CD4-positive, alpha-beta T cell treated with Interleukin-17A for 1 hour (primary cell): ENCODE data around the gene TIAM2.
"Not testable (repeated sequence)": the region's sequence is repeated elsewhere in the genome, so short reads cannot be mapped to it uniquely, and the experiment has no call there.

Source experiments
- DNase-seq: peaks from one replicate; pipeline ENCODE4 v3.0.0-alpha.2; 2020

The TIAM2 gene

DNA sequence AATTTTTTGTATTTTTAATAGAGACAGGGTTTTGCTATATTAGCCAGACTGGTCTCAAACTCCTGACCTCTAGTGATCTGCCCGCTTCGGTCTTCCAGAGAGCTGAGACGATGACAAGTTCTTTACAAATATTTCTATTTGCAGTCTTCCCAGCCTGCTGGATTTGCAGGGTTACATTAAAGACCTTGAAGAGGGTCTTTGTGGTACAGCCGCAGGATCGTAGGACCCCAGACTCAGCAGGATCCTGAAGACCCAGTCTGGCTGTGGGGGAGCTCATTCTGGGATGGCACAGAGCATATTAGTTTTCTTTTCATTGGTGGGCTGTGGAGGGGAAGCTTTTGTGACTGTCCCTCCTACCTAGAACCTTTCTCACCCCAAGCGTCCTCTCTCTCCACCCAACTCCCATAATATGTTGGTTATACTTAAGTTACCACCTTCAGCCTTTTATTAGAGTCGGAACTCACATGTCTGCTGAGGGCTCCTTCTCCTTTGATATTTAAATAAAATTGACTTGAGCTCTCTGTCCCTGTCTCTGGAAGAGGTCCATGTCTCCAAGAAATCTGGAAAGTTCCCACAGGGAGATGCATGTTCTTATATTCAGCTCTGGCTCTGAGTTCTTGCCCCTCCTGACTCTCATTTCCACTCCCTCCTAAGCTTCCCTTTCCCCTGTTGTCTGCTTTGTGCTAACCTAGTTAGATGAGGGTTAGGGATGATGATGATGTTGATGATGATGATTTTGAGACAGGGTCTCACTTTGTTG lies 72.0 kb downstream of the TIAM2 start:
- no peak for DNase-seq

DNA sequence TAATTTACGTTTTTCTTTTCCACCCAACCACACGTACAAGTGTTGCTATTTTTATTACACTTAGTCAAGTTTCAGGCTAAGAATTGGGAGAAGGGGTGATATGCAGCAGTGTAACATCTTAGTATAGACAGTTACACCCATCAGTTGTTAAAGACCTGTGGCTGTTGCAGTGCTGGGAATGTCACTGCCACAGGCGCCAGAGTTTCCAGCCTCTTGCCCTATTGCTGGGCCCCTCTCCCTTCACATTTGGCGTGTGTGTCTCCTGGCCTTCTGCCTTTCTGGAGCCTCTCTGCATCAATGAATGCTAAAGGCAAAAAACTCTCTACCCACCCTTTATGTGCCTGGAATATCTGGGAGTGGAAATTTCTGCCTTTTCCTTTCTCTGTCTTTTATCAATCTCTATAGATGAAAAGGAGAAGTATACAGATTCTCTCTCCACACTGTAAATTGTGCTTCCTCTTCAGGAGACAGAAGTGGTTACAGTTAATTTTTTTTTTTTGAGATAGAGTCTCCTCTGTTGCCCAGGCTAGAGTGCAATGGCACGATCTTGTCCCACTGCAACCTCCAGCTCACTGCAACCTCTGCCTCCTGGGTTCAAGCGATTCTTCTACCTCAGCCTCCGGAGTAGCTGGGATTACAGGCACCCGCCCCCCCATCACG lies 73.0 kb downstream of the TIAM2 start:
- DNase-seq = no peak

DNA sequence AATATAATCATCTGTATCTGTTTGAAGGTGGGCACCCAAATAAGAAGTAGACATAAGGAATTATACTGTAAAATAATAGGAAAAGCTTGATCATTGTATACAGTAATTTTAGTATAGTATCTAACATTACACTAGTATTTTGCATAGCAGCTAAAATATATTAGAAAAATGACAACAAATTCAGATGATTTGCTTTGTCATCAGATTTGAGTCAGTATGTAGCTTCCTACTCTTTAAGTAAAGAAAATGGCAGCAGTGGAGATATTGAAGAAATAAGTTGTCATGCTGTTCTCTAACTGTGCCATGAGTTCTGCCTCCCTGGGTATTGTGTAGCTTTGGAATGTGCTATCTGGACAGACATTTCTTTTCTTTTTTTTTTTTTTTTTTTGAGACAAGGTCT lies 74.4 kb downstream of the TIAM2 start:
- DNase-seq = no peak

DNA sequence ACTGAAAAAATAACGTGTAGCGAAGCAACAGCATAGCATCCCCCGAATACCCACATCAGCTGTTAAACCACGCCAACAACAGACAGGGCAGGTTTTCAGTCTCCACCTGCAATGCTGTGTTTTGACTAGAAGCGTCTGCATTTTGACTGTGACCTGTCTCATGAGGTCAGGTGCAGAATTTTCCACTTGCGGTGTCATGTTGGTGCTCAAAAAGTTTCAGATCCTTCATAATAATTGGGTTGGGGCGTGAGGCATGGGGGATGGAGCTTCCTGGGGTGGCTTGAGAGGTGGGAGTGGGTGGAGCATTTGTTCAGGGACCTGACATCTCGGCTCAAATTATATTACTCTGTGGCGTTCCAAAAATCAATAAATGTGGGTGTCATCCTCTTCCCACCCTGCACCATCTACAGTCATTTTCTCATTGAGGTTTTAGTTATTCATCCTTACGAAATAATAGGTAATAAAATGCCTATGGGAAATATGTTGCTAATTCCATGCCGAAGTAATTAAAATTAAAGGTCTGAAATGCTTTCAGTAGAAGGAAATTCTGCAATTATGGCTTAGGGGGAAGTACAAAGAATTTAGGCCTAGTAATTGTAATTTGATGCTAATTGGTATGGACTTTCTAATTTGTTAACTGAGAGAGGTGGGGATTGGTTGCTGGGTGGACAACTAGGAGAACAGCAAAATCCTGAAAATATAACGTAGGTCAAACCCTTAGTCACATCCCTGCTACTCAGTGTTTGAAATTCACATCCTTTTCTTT lies 81.0 kb downstream of the TIAM2 start:
- no peak for DNase-seq

DNA sequence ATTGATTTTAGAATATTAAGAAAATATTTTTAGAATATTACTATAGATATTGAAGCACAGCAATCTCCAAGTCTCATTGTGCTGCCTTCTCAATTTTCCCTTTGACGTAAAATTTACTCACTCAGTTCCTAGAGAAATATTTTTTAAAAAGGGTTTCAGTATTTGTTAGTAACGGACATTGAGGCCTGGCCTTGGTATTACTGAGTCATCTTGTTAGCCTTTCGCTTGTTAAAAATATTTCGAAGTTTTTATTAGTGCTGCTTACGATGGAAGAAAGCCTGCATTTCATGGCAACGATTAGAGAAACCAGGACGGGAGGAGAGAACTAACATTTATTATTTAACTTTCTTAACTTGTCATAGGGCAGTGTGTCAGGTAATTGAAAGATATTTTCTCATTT lies 82.2 kb downstream of the TIAM2 start:
- DNase-seq = no peak

DNA sequence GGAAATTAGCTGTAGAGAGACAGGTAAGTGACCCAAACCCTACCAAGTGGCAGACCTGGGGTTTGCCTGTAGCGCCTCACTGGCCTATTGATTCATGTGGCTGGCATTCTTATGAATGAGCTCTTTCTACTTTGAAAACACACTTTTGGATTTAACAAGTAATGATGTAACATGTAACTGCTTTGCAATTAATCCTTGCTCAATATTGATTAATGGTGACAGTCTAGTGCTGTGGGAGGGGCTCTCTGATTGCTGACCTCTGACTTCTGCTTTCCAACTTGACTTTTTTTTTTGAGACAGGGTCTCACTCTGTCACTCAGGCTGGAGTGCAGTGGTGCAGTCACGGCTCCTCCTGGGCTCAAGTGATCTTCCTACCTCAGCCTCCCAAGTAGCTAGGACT lies 82.7 kb downstream of the TIAM2 start:
- DNase-seq = no peak

DNA sequence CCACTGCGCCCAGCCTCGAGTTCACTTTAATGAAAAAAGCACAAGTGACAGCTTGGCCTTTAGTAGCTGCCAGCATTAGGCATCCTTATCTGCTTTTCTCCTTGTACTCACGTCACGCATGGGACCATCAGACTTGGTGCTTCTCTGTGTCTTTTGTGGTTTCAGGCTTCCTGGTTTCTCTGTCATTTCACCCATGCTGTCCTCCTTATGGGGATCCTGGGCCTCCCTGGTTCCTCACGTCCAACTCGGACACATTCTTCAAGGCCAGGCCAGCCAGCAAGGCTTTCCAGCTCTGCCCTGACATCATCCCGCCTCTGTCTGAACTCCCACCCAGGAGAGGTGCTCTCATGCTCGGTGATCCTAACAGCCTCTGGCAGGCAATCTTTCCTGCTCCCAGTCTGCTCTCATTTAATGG lies 83.2 kb downstream of the TIAM2 start:
- no peak for DNase-seq

DNA sequence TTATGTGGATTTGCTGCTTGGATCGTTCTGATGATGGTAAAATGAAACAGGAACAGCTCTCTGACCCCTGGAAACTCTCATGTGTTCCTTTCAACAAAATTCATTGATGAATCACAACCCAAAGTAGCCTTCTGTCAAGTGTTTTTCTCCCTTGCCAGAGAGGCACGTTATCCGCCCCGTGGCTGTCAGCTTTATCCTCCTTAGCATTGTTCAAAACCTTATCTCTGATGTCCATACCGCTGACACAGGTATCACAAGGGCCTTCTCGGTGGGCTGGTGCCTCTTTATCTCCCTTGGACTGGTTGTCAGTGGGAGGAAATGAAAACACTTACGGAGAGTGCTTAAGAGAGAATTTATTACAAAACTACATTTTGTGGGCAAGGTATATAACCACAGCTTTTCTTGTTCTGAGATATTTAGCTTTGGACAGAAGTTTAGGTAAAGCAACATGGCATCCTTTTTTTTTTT lies 84.9 kb downstream of the TIAM2 start:
- no peak for DNase-seq

DNA sequence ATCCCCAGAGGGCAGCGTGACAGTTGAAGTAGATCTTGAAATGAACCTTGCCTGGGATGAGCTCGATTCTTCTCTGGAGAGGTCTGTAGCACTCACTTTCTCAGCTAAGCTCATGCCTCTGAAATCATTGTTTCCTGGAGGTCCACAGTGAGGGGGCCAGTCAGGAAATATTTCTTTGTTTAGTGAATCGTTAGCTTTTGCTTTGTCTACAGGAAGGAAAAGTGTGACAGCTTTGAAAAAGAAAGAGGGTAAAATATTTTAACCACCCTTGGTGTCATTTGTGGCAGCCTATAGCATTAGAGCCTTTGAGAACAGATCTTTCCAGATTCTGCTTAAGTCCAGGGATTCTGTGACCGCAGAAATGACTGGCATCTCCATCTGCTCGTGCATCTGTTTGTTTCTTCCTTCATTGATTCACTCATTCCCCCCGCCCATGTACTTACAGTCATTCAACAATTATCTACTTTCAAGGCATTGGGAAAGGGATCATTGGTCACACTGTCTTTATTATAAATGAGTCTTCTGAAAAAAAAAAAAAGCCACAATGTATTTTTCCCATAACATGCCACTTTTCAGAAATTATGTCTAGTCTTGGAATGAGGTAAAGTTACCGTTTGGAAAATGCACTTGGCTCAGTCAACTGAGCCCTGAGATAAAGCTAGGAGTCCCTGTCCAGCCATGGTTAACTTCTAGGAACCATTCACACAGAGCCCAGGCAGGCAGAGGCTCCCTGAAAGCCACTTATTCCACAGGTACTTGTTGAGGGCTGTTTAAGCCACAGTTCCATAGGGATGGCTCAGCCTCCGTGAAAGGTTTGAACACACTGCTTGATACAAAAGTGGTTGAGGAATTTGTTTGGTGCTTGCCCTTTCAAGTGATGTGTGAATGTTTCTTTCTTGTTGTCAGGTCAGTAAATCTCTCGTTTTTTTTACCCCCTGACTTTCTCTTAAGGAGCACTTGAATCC lies 86.0 kb downstream of the TIAM2 start:
- no peak for DNase-seq

DNA sequence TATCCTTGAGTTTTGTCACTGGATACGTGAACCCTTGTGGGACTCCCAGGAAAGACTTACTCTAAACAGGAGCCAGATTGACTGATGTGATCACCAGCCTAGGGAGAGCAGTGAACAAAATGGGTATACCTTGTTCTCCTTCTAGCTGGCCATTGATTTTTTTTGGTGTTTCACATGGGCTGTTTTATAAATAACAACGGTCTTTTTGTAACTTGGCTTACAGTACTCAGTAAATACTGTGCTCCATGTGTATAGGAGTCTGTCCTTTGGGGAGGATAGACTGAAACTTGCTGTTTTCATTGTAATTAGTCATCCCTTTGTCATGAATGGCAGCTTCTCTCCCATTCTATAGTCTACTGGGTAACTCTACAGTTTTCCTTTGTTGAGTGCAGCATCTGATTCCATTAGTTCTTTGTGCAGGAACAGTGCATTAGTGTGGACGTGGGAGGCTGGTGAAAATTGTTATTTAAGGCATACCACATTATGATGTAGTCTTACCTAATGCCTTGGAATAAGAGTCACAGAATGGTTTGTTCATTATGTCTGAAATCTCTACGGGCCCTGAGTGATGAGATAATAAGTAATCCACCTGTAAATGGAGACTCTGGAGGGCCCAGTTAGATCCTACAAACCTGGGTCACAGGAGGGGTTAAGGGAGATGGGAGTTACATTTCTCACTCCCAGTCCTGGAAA lies 89.5 kb downstream of the TIAM2 start:
- no peak for DNase-seq

DNA sequence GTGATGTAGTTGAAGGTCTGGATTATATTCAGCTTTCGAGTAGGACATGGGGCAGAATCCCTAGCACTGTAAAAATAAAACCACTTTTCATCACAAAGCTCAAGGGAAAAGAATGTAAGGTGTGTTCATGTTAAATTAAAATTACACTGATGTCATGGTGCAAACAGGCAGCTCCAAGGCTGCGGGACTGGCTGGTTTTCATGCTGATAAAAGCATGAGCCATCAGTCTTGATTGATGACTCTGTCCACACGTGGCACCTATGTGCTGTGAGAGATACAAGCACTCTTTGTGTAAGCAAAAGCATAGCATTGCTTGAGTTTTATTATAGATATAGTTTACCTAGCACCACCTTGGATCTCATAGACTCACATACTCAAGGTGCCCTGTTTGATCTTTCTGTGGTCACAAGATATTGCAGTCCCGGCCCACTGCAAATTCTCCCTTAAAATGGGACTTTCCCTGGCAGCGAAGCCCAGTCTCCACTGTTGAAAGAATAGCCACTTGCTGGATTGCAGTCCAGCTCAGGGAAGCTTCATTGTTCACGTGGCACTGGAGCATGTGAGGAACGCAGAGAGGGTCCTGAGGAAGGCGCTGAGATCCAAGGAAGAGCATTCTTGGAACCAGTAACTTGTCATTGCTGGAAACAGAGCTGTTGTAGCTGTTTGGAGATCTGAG lies 90.6 kb downstream of the TIAM2 start:
- no peak for DNase-seq

DNA sequence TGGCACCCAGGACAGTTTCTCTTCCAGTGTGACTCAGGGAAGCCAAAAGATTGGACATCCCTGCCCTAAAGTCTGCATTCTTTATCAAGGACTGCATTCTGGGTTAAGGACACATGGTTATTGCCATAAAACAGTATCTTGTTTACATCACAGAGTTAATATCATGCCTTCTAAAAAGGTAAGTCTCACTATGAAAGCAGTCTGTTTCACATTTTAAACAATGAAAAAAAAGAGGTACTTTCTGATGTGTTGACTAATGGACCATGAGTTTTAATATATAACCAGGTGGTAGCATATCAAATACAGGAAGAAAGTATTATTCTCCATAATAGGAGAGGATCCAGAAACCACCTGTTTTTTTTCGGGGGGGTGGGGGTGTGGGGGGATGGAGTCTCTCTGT lies 93.7 kb downstream of the TIAM2 start:
- no peak for DNase-seq

DNA sequence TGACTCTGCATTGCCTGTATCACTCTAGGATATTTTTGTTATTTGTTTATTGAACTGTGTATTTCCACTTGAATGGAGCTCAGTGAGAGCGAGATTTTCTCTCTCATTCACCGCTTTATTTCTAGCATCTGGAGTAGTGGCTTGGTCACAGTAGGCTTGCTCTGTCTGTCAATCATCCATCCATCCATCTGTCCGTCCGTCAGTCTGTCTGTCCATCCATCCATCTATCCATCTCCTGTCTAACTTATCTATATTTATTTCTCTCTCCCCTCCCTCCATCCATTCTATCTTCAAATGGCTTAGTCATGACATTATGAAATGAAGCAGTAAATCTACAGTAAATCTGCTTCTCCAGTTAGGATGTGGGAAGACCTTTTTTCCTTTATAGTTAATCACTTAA lies 94.6 kb downstream of the TIAM2 start:
- no peak for DNase-seq

DNA sequence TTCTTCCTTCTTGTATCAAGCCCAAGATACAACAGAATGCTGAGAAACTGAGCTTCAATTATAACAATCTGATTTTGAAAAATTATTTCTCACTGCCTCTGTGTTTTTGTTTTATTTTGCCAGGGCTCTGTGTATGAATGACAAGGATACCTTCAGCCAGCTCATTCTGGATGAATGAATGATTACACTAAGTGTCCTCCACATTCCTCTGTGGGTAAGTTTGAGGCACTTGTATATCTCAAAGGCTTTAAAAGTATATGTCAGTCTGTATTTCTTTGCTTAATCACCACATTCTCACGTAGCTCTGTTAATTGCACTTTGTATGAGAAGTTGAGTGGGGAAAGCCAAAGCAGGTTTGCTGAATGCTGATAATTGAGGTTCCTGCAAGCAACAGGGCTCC lies 95.1 kb downstream of the TIAM2 start:
- no peak for DNase-seq

DNA sequence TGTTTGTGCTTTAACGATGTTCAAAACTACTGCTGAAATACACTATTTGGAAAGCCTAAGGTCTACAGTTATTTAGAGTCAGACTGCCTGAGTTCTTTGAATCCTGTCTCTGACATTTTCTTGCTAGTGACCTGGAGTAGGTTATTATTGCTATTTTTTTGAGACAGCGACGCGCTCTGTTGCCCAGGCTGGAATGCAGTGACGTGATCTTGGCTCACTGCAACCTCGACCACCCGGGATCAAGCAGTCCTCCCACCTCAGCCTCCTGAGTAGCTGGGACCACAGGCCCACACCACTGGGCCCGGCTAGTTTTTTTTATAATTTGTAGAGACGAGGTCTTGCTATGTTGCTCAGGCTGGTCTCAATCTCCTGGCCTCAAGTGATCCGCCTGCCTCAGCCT lies 96.6 kb downstream of the TIAM2 start:
- DNase-seq = no peak

DNA sequence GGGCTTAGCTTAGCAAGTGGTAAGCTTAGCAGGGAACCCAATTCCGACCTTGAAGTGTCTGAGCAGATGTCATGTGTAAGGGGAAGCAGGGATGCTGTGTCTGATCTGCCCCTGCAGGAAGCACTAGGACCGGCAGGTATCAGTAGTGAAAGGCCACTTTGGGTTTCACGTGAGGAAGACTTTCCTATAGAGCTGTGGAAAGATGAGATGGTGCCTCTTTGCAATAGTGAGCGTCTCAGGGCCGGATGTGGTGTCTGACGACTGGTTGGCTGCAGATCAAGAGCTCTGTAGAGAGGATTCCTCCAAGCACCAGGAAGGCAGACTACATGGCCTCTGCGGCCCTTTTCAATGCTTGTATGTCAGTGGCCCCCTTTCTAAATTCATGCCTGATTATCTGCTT lies 98.3 kb downstream of the TIAM2 start:
- DNase-seq = peak; percentile 48

DNA sequence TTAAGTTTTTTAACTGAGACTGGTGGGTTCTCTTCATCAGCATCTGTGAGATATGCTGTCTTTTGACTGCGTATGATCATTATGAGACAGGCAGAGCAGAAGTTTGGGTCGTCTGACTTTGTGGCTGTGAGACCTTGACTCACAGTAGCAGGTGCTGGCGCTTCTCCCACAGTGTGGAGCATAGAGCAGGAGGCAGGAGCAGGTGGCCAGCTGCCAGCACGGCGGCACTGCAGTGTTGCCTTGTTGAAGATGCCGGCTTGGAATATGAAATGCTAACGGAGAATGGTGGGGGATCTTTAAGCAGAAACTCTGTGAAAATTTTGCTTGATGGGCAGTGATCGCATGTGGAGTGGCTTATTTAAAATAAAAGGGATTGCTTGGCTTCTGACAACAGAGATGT lies 105.0 kb downstream of the TIAM2 start:
- no peak for DNase-seq

DNA sequence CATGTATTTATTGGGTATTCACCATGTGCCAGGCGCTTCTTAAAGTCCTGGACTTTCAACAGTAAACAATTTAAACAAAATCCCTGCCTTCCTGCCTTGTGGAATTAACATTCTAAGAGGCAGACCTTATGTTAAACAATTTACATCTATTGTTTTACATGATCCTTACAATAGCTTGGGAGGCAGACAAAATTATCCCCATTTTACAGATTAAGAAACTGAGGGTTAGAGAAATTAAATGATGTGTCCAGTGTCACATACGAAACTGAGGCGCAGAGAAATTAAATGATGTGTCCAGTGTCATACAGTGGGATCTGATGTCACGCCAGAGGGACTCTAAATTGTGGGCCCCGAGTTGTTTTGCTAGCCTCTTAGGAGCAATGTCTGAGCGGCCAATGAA lies 105.5 kb downstream of the TIAM2 start:
- no peak for DNase-seq

DNA sequence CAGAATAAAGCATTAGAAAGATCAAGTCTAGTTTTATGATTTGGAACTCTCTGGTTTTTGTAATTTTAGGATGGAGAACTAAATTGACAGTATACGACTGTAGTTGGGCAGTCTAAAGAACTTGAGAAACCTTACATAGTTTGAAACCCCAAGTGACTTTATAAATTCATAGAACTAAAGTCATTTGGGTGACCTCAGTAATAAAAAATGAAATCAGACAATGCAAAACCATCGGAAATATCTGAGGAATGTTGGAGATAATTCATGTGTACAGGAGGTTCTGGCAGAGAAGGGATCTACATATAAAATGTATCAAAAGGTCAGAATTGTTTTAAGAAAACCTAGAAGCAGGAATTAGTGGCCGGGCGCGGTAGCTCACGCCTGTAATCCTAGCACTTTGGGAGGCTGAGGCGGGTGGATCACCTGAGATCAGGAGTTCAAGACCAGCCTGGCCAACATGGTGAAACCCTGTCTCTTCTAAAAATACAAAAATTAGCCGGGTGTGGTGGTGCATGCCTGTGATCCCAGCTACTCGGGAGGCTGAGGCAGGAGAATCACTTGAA lies 108.0 kb downstream of the TIAM2 start:
- DNase-seq = not testable (repeated sequence)

DNA sequence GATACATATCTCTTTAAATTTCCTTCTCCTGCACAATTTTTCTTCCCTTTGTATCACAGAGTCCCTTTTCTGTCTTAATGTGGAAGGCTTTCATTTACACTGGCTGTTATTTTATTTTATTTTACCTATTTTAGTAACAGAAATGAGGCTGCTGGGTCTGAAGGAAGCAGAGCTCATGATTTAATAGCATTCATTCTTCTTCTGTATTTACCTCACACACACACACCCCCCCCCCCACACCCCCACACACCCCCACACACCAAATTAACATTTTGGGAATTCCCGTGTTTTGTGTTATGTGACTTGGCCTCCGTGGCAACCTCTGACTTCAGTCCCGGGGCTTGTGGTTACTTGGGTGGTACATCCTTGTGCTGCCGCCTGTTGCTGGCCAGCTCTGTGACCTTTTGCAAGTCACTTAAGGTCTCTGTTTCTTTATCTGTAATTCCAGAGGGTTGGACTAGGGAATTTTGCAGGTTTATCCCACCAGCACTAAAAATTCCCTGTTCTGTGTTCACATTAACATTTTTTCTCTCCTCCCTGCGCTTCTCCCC lies 108.8 kb downstream of the TIAM2 start:
- DNase-seq = peak; percentile 25
